HFF-Myc (cell line): ENCODE measurements around the gene C6orf118.

Source experiments
- DNase-seq: peaks from one replicate; pipeline ENCODE4 v3.0.0-alpha.2; 2011; ENCODE audit warnings: low read depth; ENCODE audit errors: extremely low read depth
- H3K4me3 ChIP-seq: replicated peaks from 2 replicates; pipeline ENCODE4 v1.5.1; 2011; ENCODE audit warnings: low read depth, mild to moderate bottlenecking, control low read depth, low read length
- CTCF ChIP-seq: IDR thresholded peaks from 2 replicates; pipeline ENCODE4 v1.5.1; 2012; ENCODE audit warnings: mild to moderate bottlenecking, low read depth, low read length, control low read depth; ENCODE audit errors: missing control alignments

C6orf118 gene

GRCh38 chr6:165231581-165232561, 77.5 kb downstream of the C6orf118 start:
- H3K4me3 ChIP-seq = no peak overlapping the region
- TF ChIP-seq CTCF = peak; percentile 9
- DNase-seq = no peak

- H3K4me3 ChIP-seq = no peak overlapping the region
- TF ChIP-seq CTCF = no peak
- no peak for DNase-seq
Measured at GRCh38 chr6:165231177-165231576, 78.2 kb downstream of the C6orf118 start.
